ENCODE results near the gene ZNF500.

- TF ChIP-seq CTCF (IDR thresholded peaks at IDR 0.05) (no peak), POLR2A (IDR thresholded peaks at IDR 0.05) (no peak)
These were observed 10.5 kb upstream of the ZNF500 start for GRCh38 chr16:4777339-4778049.
